GM12878 (cell line): ENCODE results near the gene ADORA2B. TPM values are rescaled to one million over a fixed set of nuclear protein-coding genes. Genes with fewer than 3 reads are reported as not detected.
A peak's percentile ranks its signal among the peaks of the same experiment; 100 is the strongest.

Source experiments
- ATAC-seq: fragments of 200-7000 bp; cut with Tn5 transposase; 3 replicates; pipeline ENCODE4 v1.9.1; 2020; ENCODE audit warnings: mild to moderate bottlenecking, moderate library complexity
- BruUV-seq: library from RNA; stranded (reverse); fragments of 400-500 nt; replicated peaks from 2 replicates; lab custom pipeline; 2021; lab: Mats Ljungman, UMichigan
- CTCF ChIA-PET: fragments of 300-600 bp; sonication (Branson Sonifier 250); formaldehyde crosslinking; extraction: SDS; loops from one replicate; lab custom pipeline; 2021; ENCODE audit warnings: inconsistent platforms; lab: Yijun Ruan, JAX
- POLR2A ChIA-PET: fragments of 350-600 bp; formaldehyde crosslinking; extraction: SDS; loops from one replicate; lab custom pipeline; 2021; ENCODE audit warnings: inconsistent platforms; lab: Charles Lee
- RAD21 ChIA-PET: fragments of 300-600 bp; sonication (Branson Sonifier 250); formaldehyde crosslinking; loops from one replicate; lab custom pipeline; 2023; ENCODE audit warnings: antibody characterized with exemption; ENCODE audit not compliant: unreplicated experiment; lab: Charles Lee
- SMC1A ChIA-PET: fragments of 300-600 bp; sonication (Branson Sonifier 250); formaldehyde crosslinking; loops from one replicate; lab custom pipeline; 2023; ENCODE audit not compliant: unreplicated experiment, uncharacterized antibody; lab: Charles Lee
- DNase-seq: peaks from one replicate; pipeline ENCODE4 v3.0.0-alpha.2; 2011; ENCODE audit warnings: low read depth, low spot score
- FAIRE-seq: peaks from 3 replicates; lab custom pipeline; 2011; peaks lifted over from hg19 to GRCh38; lab: Jason Lieb, UNC
- H2AFZ ChIP-seq: 2 replicates; pipeline ENCODE4 v1.6.0; 2011; ENCODE audit warnings: low read depth, low read length, control low read depth; ENCODE audit not compliant: control insufficient read depth
- H3K27ac ChIP-seq: 2 replicates; pipeline ENCODE4 v1.5.1; 2011; ENCODE audit warnings: control low read depth; ENCODE audit not compliant: control insufficient read depth, insufficient read depth
- H3K27me3 ChIP-seq, 2 experiments: replicated peaks in 1 of 2; 2 replicates each; pipeline versions ENCODE4 v1.6.0 to v1.6.1; 2011; ENCODE audit warnings: low read length in 1 of 2; ENCODE audit not compliant: control insufficient read depth in 2 of 2, insufficient read depth in 2 of 2
- H3K36me3 ChIP-seq, 2 experiments: 2 replicates each; pipeline ENCODE4 v1.5.1; 2011; ENCODE audit warnings: low read length in 1 of 2; ENCODE audit not compliant: control insufficient read depth in 2 of 2, insufficient read depth in 2 of 2
- H3K4me1 ChIP-seq: 2 replicates; pipeline ENCODE4 v1.6.1; 2011; ENCODE audit warnings: mild to moderate bottlenecking, low read length, moderate library complexity, mixed read lengths; ENCODE audit not compliant: control insufficient read depth, insufficient read depth
- H3K4me2 ChIP-seq: 2 replicates; pipeline ENCODE4 v1.6.0; 2011; ENCODE audit warnings: control low read depth; ENCODE audit not compliant: control insufficient read depth, insufficient read depth
- H3K4me3 ChIP-seq: fragments of 200-600 bp; sonication (generic); 2 replicates; pipeline ENCODE4 v1.5.1; 2016
- H3K79me2 ChIP-seq: 2 replicates; pipeline ENCODE4 v1.6.0; 2011; ENCODE audit warnings: low read length; ENCODE audit not compliant: control insufficient read depth, insufficient read depth
- H3K9ac ChIP-seq: 2 replicates; pipeline ENCODE4 v1.8.0; 2011; ENCODE audit warnings: low read length, control low read depth, mixed read lengths; ENCODE audit not compliant: control insufficient read depth, insufficient read depth
- H3K9me3 ChIP-seq: replicated peaks from 3 replicates; pipeline ENCODE4 v1.5.1; 2011; ENCODE audit warnings: mild to moderate bottlenecking, low read length; ENCODE audit not compliant: control insufficient read depth, insufficient read depth
- H4K20me1 ChIP-seq: 2 replicates; pipeline ENCODE4 v1.6.0; 2011; ENCODE audit not compliant: control insufficient read depth, insufficient read depth
- PBX3 ChIP-seq: IDR thresholded peaks from 2 replicates; pipeline ENCODE4 v1.6.1; 2011; ENCODE audit warnings: mild to moderate bottlenecking, low read depth, low read length, moderate library complexity; ENCODE audit not compliant: insufficient replicate concordance
- SPI1 ChIP-seq: IDR thresholded peaks from 2 replicates; pipeline ENCODE4 v1.6.1; 2011; ENCODE audit warnings: low read depth, mild to moderate bottlenecking, low read length, moderate library complexity, borderline replicate concordance; ENCODE audit not compliant: insufficient read depth
- WGBS: methylation state at CpG from one replicate; pipeline ENCODE4 v1.1.6; 2016; ENCODE audit warnings: low lambda C conversion rate; ENCODE audit not compliant: insufficient replicate concordance, insufficient coverage; ENCODE audit errors: missing lambda C conversion rate; 5-methylcytosine and 5-hydroxymethylcytosine counted together
- in situ Hi-C: fragments of 300-500 bp; cut with MboI; formaldehyde crosslinking; loops from 9 replicates; pipeline ENCODE4 v1.14.3; 2018; ENCODE audit warnings: mixed read lengths
- intact Hi-C: fragments of 100-400 bp; cut with micrococcal nuclease; formaldehyde crosslinking; loops from one replicate; pipeline ENCODE4 v1.14.2; 2022; ENCODE audit not compliant: unreplicated experiment
- polyA plus RNA-seq, 11 experiments: library from polyadenylated mRNA; depleted of rRNA in 4 of 11; unstranded in 6 of 11; stranded (reverse) in 5 of 11; fragments of >200 nt; fragmentation: Nextera tagmentation in 4 of 11; fragmentation: Illumina TruSeq in 1 of 11; extraction: Ambion mirVana in 4 of 11; extraction: Trizol in 1 of 11; gene quantifications; 1 replicate in 1 of 11; 2 replicates in 10 of 11; pipeline versions ENCODE4 v1.2.1 to v1.2.3, GENCODE V29; 2011 to 2016; ENCODE audit warnings: inconsistent platforms in 2 of 11, missing spikeins in 2 of 11, low read depth in 1 of 11
- total RNA-seq, 4 experiments: library from RNA; depleted of rRNA in 3 of 4; stranded (reverse); fragments of >200 nt in 3 of 4; fragmentation: Illumina TruSeq in 1 of 4; extraction: Trizol in 1 of 4; gene quantifications; 2 replicates each; pipeline versions ENCODE4 v1.2.1 to v1.2.3, GENCODE V29; 2013 to 2021

Gene ADORA2B
- total and polyA plus RNA-seq, 10 of the 15 experiments (the other 5 are each of a cell fraction or from before 2014, with no cell fraction given): 0.05 to 0.42 (median 0.17) TPM

GRCh38 chr17:15942207-15942833 is 2.6 kb upstream of the ADORA2B start:
- H3K9ac ChIP-seq: no peak overlapping the region
- BruUV-seq: no TSS peak
- ATAC-seq (no peak), FAIRE-seq (no peak), DNase-seq (no peak)
- no peaks in the 10 kb centered on the region for H3K4me1 ChIP-seq
- no peak overlapping the region for H3K27ac ChIP-seq
- H3K9me3 ChIP-seq: peaks cover 2% of the 10 kb centered on the region; the same call in 2 of the 3 replicates
- ChIA-PET SMC1A (no interaction called here), RAD21 (no interaction called here), POLR2A (no interaction called here), CTCF (interaction anchor here (1.1 kb wide), 1 partner anchor 16 kb away, joined by 3 read pairs; no protein-coding TSS in a partner anchor)
- intact Hi-C loops: no loop called here
- no peaks in the 10 kb centered on the region for H3K36me3 ChIP-seq
- H3K79me2 ChIP-seq: no peaks in the 10 kb centered on the region
- no peak overlapping the region for H3K4me3 ChIP-seq
- H4K20me1 ChIP-seq: no peaks in the 10 kb centered on the region
- no peak overlapping the region for H3K4me2 ChIP-seq
- TF ChIP-seq SPI1 (peak; percentile 25; the same call in 1 of the 2 replicates), PBX3 (no peak)
- H2AFZ ChIP-seq: no peak overlapping the region
- 81% methylated on average over 7 of the region's 7 CpGs for WGBS
- peaks cover 7 to 17% of the 10 kb centered on the region in 2 experiments for H3K27me3 ChIP-seq
- in situ Hi-C loops: no loop called here
